ENCODE data around the gene NUP98.
"Not testable (repeated sequence)": the region's sequence is repeated elsewhere in the genome, so short reads cannot be mapped to it uniquely, and the experiment has no call there.

NUP98 gene

DNA sequence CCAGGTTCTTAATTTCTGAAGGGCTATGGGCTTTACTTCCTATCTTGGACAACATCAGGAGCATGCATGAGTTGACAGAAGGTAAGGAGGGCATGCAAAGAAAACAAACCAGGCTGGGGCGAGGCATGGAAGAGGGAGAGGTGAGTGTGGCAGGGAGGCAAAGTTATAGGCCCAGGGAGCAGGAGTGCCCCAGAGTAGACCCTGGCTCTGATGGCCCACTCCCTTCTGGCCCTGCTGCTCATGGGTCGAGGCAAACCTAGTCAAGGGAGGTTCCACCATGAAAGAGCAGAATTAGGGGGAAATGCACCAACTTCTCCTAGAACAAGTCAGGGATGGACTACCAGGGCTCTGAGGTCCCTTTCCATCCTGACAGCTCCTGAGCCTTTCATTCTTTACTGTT lies 136.4 kb downstream of the NUP98 start:
- H3K27me3 ChIP-seq (ENCODE audit: insufficient read depth, low read length, poor library complexity): no peaks in the 10 kb centered on the region
- H3K79me2 ChIP-seq (ENCODE audit: insufficient read depth, low read length): no peaks in the 10 kb centered on the region

DNA sequence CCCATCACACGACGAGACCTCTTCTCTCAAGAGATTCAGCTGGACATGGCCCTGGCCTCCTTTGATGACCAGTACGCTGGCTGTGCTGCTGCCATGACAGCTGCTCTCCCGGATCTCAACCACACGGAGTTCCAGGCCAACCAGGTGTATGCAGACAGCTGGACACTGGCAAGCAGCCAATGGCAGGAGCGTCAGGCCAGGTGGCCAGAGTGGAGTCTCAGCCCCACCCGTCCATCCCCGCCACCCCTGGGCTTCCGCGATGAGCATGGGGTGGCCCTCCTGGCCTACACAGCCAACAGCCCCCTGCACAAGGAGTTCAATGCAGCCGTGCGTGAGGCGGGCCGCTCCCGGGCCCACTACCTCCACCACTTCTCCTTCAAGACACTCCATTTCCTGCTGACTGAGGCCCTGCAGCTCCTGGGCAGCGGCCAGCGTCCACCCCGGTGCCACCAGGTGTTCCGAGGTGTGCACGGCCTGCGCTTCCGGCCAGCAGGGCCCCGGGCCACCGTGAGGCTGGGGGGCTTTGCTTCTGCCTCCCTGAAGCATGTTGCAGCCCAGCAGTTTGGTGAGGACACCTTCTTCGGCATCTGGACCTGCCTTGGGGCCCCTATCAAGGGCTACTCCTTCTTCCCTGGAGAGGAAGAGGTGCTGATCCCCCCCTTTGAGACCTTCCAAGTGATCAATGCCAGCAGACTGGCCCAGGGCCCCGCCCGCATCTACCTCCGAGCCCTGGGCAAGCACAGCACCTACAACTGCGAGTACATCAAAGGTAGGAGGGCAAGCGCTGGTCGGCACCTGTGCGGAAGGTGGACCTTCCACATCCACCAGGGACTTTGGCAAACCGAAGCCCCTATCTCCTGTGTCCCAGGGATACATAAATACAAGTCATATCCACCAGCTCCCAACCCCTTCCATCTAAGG lies 137.5 kb downstream of the NUP98 start:
- Histone ChIP-seq H3K4me1 (ENCODE audit: insufficient read depth, low read length) (no peaks in the 10 kb centered on the region), H4K20me1 (ENCODE audit: insufficient read depth, low read length) (no peaks in the 10 kb centered on the region), H2AFZ (ENCODE audit: low read depth, low read length) (no peak overlapping the region), H3K79me2 (ENCODE audit: insufficient read depth, low read length) (no peaks in the 10 kb centered on the region), H3K4me3 (ENCODE audit: low read depth in 1 of 2, low read length in 2 of 2) (no peak overlapping the region), H3K4me2 (ENCODE audit: insufficient read depth, low read length) (no peak overlapping the region), H3K9ac (ENCODE audit: low read depth, low read length) (no peak overlapping the region), H3K36me3 (ENCODE audit: insufficient read depth, low read length) (peaks cover 6% of the 10 kb centered on the region; the same call in 1 of the 2 replicates), H3K27ac (ENCODE audit: low read length) (no peak overlapping the region), H3K27me3 (ENCODE audit: insufficient read depth, low read length, poor library complexity) (peaks cover 2% of the 10 kb centered on the region), H3K9me3 (ENCODE audit: insufficient read depth, low read length, severe bottlenecking) (no peaks in the 10 kb centered on the region)
- DNase-seq: no peak
- ATAC-seq (ENCODE audit: insufficient read depth, low read depth): no peak
- TF ChIP-seq EZH2 (IDR thresholded peaks at IDR 0.05; ENCODE audit: borderline replicate concordance, low read depth, low read length, severe bottlenecking): no peak
- TF ChIP-seq, protein P1, sequence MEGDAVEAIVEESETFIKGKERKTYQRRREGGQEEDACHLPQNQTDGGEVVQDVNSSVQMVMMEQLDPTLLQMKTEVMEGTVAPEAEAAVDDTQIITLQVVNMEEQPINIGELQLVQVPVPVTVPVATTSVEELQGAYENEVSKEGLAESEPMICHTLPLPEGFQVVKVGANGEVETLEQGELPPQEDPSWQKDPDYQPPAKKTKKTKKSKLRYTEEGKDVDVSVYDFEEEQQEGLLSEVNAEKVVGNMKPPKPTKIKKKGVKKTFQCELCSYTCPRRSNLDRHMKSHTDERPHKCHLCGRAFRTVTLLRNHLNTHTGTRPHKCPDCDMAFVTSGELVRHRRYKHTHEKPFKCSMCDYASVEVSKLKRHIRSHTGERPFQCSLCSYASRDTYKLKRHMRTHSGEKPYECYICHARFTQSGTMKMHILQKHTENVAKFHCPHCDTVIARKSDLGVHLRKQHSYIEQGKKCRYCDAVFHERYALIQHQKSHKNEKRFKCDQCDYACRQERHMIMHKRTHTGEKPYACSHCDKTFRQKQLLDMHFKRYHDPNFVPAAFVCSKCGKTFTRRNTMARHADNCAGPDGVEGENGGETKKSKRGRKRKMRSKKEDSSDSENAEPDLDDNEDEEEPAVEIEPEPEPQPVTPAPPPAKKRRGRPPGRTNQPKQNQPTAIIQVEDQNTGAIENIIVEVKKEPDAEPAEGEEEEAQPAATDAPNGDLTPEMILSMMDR (IDR thresholded peaks at IDR 0.05; ENCODE audit: borderline replicate concordance, extremely low read depth, low read length, poor library complexity, severe bottlenecking): no peak

More for the DNA sequence above, 136.4 kb downstream of the NUP98 start:
- no peak for TF ChIP-seq EZH2 (IDR thresholded peaks at IDR 0.05; ENCODE audit: borderline replicate concordance, low read depth, low read length, severe bottlenecking)
- TF ChIP-seq, protein P1 (IDR thresholded peaks at IDR 0.05; ENCODE audit: borderline replicate concordance, extremely low read depth, low read length, poor library complexity, severe bottlenecking): no peak
- H3K9ac ChIP-seq (ENCODE audit: low read depth, low read length): no peak overlapping the region
- H3K9me3 ChIP-seq (ENCODE audit: insufficient read depth, low read length, severe bottlenecking): no peaks in the 10 kb centered on the region
- no peak for DNase-seq
- no peak for ATAC-seq (ENCODE audit: insufficient read depth, low read depth)
- no peak overlapping the region for H3K27ac ChIP-seq (ENCODE audit: low read length)
- H4K20me1 ChIP-seq (ENCODE audit: insufficient read depth, low read length): no peaks in the 10 kb centered on the region
- no peak overlapping the region for H3K4me2 ChIP-seq (ENCODE audit: insufficient read depth, low read length)
- H2AFZ ChIP-seq (ENCODE audit: low read depth, low read length): no peak overlapping the region
- no peak overlapping the region for H3K4me3 ChIP-seq (ENCODE audit: low read depth in 1 of 2, low read length in 2 of 2)
- H3K4me1 ChIP-seq (ENCODE audit: insufficient read depth, low read length): no peaks in the 10 kb centered on the region
- peaks cover 8% of the 10 kb centered on the region for H3K36me3 ChIP-seq (ENCODE audit: insufficient read depth, low read length)

DNA sequence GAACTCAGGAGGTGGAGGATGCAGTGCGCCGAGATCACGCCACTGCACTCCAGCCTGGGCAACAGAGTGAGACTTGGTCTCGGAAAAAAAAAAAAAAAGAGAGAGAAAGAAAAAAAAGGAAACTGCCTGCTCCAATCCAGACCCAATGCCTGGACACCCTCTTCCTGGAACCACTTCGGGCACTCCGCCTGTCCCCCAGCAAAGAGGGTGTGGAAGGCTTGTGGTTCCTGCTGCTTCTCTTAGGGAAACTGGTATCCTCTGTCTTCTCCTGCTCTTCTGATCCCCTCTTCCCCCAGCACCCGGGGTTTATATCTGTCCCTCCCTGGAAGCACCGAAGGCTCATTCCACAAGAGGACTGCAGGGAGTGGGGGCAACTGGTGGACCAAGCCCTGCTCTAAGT lies 139.1 kb downstream of the NUP98 start:
- no peak overlapping the region for H3K27ac ChIP-seq (ENCODE audit: low read length)
- H2AFZ ChIP-seq (ENCODE audit: low read depth, low read length): no peak overlapping the region
- H3K27me3 ChIP-seq (ENCODE audit: insufficient read depth, low read length, poor library complexity): peaks cover 5% of the 10 kb centered on the region
- no peaks in the 10 kb centered on the region for H3K79me2 ChIP-seq (ENCODE audit: insufficient read depth, low read length)
- H4K20me1 ChIP-seq (ENCODE audit: insufficient read depth, low read length): no peaks in the 10 kb centered on the region
- H3K36me3 ChIP-seq (ENCODE audit: insufficient read depth, low read length): no peaks in the 10 kb centered on the region
- no peak for DNase-seq
- H3K4me3 ChIP-seq (ENCODE audit: low read depth in 1 of 2, low read length in 2 of 2): no peak overlapping the region
- TF ChIP-seq EZH2 (IDR thresholded peaks at IDR 0.05; ENCODE audit: borderline replicate concordance, low read depth, low read length, severe bottlenecking): no peak
- TF ChIP-seq, protein P1 (IDR thresholded peaks at IDR 0.05; ENCODE audit: borderline replicate concordance, extremely low read depth, low read length, poor library complexity, severe bottlenecking): no peak
- no peaks in the 10 kb centered on the region for H3K9me3 ChIP-seq (ENCODE audit: insufficient read depth, low read length, severe bottlenecking)
- no peak overlapping the region for H3K4me2 ChIP-seq (ENCODE audit: insufficient read depth, low read length)
- no peak overlapping the region for H3K9ac ChIP-seq (ENCODE audit: low read depth, low read length)
- no peak for ATAC-seq (ENCODE audit: insufficient read depth, low read depth)
- H3K4me1 ChIP-seq (ENCODE audit: insufficient read depth, low read length): no peaks in the 10 kb centered on the region

DNA sequence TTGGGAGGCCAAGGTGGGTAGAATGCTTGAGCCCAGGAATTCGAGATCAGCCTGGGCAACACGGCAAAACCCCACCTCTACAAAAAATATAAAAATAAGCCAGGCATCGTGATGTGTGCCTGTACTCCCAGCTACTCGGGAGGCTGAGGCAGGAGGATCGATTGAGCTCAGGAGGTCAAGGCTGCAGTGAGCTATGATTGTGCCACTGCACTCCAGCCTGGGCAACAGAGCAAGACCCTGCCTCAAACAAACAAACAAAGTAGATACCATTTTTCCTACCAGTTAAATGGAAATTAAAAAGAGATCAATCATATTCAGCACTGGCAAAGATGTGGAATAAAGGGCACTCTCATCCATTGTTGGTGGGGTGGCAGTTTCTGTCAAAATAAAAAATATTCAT lies 140.0 kb downstream of the NUP98 start:
- not testable (repeated sequence) for ATAC-seq (ENCODE audit: insufficient read depth, low read depth); H3K36me3 ChIP-seq (ENCODE audit: insufficient read depth, low read length); H3K4me2 ChIP-seq (ENCODE audit: insufficient read depth, low read length); H2AFZ ChIP-seq (ENCODE audit: low read depth, low read length); H4K20me1 ChIP-seq (ENCODE audit: insufficient read depth, low read length); H3K79me2 ChIP-seq (ENCODE audit: insufficient read depth, low read length); H3K4me3 ChIP-seq (ENCODE audit: low read depth in 1 of 2, low read length in 2 of 2); H3K27me3 ChIP-seq (ENCODE audit: insufficient read depth, low read length, poor library complexity); H3K27ac ChIP-seq (ENCODE audit: low read length); H3K9ac ChIP-seq (ENCODE audit: low read depth, low read length); H3K9me3 ChIP-seq (ENCODE audit: insufficient read depth, low read length, severe bottlenecking); H3K4me1 ChIP-seq (ENCODE audit: insufficient read depth, low read length); DNase-seq

Measured in DND-41 (cell line).